Measurements from ENCODE around the gene ZNF189.

ZNF189 gene

GRCh38 chr9:101418518-101419430 lies 20.1 kb downstream of the ZNF189 start:
- no peak for DNase-seq (ENCODE audit: low spot score)

- DNase-seq (ENCODE audit: low spot score), result no peak
These were observed 21.2 kb downstream of the ZNF189 start for GRCh38 chr9:101419863-101420262.

- no peak for DNase-seq (ENCODE audit: low spot score)
These were observed 23.0 kb downstream of the ZNF189 start for GRCh38 chr9:101421653-101422065.

GRCh38 chr9:101427358-101427757 lies 28.7 kb downstream of the ZNF189 start:
- DNase-seq (ENCODE audit: low spot score), result no peak

GRCh38 chr9:101427957-101428655 lies 29.5 kb downstream of the ZNF189 start:
- no peak for DNase-seq (ENCODE audit: low spot score)

GRCh38 chr9:101428909-101429308 lies 30.3 kb downstream of the ZNF189 start:
- DNase-seq (ENCODE audit: low spot score), result no peak

GRCh38 chr9:101429736-101430135 lies 31.1 kb downstream of the ZNF189 start:
- DNase-seq (ENCODE audit: low spot score), result no peak

GRCh38 chr9:101432171-101432570 lies 33.5 kb downstream of the ZNF189 start:
- DNase-seq (ENCODE audit: low spot score), result no peak

- DNase-seq (ENCODE audit: low spot score), result no peak
These were observed 34.1 kb downstream of the ZNF189 start for GRCh38 chr9:101432740-101433139.

- no peak for DNase-seq (ENCODE audit: low spot score)
These were observed 34.6 kb downstream of the ZNF189 start for GRCh38 chr9:101433229-101433628.

GRCh38 chr9:101434998-101435397 lies 36.3 kb downstream of the ZNF189 start:
- DNase-seq (ENCODE audit: low spot score), result no peak

- DNase-seq (ENCODE audit: low spot score), result no peak
These were observed 37.0 kb downstream of the ZNF189 start, which contains the start of gene ALDOB for GRCh38 chr9:101435601-101436079. ALDOB (minus strand) TSS chr9:101435774; CDS start chr9:101430887, 4,887 bp downstream.

- no peak for DNase-seq (ENCODE audit: low spot score)
These were observed 39.2 kb downstream of the ZNF189 start for GRCh38 chr9:101437806-101438232.

- DNase-seq (ENCODE audit: low spot score), result no peak
These were observed 39.9 kb downstream of the ZNF189 start for GRCh38 chr9:101438523-101438922.

GRCh38 chr9:101440714-101441230 lies 42.1 kb downstream of the ZNF189 start:
- DNase-seq (ENCODE audit: low spot score), result no peak

GRCh38 chr9:101442318-101442717 lies 43.7 kb downstream of the ZNF189 start:
- DNase-seq (ENCODE audit: low spot score), result no peak

GRCh38 chr9:101442736-101443135 lies 44.1 kb downstream of the ZNF189 start:
- DNase-seq (ENCODE audit: low spot score), result no peak

- DNase-seq (ENCODE audit: low spot score), result no peak
These were observed 44.7 kb downstream of the ZNF189 start for GRCh38 chr9:101443364-101443771.

GRCh38 chr9:101445353-101446029 lies 46.8 kb downstream of the ZNF189 start:
- DNase-seq (ENCODE audit: low spot score), result no peak

- no peak for DNase-seq (ENCODE audit: low spot score)
These were observed 48.1 kb downstream of the ZNF189 start for GRCh38 chr9:101446732-101447131.

- no peak for DNase-seq (ENCODE audit: low spot score)
These were observed 50.0 kb downstream of the ZNF189 start for GRCh38 chr9:101448680-101449070.

Data from SK-N-DZ (cell line).